GM21528 (cell line): ENCODE measurements around the gene CYSLTR2.
"Not testable (repeated sequence)": the region's sequence is repeated elsewhere in the genome, so short reads cannot be mapped to it uniquely, and the experiment has no call there.

Experiments
- ATAC-seq: cut with Tn5 transposase; IDR thresholded peaks from one replicate; pipeline ENCODE4 v1.9.1; 2021; ENCODE audit warnings: mild to moderate bottlenecking, moderate library complexity; ENCODE audit not compliant: unreplicated experiment, low FRiP score

CYSLTR2 gene

GRCh38 chr13:48644141-48644540, 9.6 kb upstream of the CYSLTR2 start:
- no peak for ATAC-seq

DNA sequence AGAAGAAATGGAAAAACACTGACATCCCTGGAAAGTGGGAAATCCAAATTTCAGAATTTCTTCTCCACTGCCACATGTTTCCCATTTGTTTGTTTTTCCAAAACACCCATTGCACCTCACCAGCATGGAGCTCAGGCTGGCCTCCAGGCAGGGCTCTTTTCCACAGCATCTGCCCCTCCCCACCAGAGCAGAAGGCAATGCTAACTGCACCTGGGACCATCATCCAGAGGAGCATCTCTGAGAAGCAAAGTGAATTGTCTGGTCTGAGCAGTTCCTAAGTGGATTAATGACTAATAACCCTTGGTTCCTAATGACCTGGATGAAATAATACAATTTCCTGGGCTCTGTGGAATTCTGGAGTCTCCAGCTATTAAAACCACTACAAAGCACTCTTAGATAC, 8.8 kb upstream of the CYSLTR2 start:
- ATAC-seq: no peak

DNA sequence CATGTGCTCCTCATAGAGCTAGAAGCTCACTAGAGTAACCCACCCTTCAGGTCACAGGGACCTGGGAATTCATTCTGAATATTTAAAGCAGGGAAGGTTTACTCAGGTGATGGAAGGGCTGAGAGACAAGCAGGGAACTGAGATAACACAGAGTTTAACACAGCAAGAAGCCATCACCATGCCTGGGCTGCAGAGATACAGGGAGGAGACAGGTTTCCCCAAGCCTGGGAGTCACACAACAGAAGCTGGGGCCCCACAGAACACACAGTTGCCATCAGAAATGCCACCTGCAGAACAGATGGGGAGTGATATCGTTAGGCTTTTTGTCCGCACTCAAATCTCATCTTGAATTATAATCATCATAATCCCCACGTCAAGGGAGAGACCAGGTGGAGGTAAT, 7.9 kb upstream of the CYSLTR2 start:
- ATAC-seq: no peak

DNA sequence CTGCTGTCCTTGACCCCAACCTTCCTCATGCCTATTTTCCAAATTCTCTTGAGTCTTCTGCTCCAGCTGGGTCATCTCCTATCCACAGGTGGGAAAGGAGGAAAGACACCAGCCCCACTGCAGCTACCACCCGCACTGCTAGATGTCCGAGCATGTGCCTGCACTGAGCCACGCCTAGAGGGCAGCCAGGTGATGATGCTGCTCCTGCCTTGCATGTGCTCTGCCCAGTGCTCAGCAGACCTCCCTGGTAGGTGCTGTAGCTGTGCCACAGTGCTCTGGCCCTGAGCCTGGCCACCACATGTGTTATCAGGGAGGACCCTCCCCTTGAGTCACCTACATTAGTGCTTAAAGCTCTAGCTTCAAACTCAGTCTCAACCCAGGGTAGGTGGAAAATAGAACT, 6.9 kb upstream of the CYSLTR2 start:
- ATAC-seq: no peak

GRCh38 chr13:48647625-48648024, 6.1 kb upstream of the CYSLTR2 start:
- no peak for ATAC-seq

- ATAC-seq: no peak
These were observed 5.3 kb upstream of the CYSLTR2 start for GRCh38 chr13:48648446-48648845.

GRCh38 chr13:48652851-48653471, 768 bp upstream of the CYSLTR2 start:
- no peak for ATAC-seq

GRCh38 chr13:48654511-48654910, 782 bp downstream of the CYSLTR2 start:
- no peak for ATAC-seq

DNA sequence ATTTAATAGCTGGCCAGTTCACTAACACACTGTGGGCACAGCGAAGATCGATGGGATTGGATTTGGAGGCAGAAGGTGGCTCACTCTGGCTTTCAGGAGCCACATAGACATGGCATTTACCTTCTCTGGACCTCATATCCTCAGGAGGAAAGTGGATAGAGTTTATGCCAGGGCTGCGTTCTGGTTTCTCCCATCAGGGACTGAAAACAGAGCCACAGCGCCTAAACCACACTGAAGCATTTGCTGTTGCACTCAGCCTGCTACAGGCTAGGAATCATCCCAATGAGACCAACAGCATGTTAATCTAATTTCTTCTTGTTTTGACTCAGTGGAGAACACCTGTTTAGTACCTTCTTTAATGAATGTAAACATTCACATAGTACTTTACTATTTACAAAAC, 1.6 kb downstream of the CYSLTR2 start:
- no peak for ATAC-seq

DNA sequence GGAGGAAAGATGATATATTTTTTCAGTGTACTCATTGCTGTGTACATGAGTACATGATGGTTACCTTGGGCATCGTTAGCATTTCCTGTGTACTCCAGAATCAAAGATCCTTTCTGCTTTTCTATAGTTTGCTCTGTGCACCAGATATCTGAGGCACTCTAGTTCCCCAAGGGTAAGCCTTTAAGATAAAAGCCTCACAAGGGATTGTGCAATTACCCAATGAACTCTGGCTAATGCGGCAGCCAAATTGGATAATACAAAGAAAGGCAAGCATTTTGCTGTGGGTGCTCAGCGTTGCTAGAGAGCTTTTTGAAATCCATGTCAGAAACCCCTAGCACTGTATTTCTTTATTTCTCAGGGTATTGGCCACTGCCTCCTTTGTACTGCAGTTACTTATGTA, 2.9 kb downstream of the CYSLTR2 start:
- no peak for ATAC-seq

- ATAC-seq: peak; percentile 62
These were observed 6.8 kb downstream of the CYSLTR2 start for GRCh38 chr13:48660361-48661076.

- no peak for ATAC-seq
These were observed 7.4 kb downstream of the CYSLTR2 start for GRCh38 chr13:48661107-48661506.

GRCh38 chr13:48662226-48662625, 8.5 kb downstream of the CYSLTR2 start:
- ATAC-seq: no peak

DNA sequence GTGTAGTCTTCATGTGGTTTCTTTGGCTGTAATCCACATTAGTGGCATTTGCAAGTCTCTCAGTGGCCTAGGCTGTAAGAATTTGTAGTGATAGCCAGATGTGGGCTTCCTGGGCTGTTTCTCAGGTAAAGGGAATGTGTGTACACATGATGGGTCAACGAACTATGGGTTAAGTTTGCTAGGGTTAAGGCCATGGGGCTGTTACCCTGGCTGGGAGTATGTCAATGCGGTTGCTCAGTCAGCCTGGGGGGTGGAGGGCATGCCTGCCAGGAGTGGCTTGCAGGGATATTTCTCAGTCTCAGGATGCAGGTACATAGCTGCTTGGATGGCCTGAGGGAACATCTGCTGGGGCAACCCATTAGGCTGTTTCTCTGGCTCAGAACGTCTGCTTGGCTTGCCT, 13.4 kb downstream of the CYSLTR2 start:
- ATAC-seq: no peak

DNA sequence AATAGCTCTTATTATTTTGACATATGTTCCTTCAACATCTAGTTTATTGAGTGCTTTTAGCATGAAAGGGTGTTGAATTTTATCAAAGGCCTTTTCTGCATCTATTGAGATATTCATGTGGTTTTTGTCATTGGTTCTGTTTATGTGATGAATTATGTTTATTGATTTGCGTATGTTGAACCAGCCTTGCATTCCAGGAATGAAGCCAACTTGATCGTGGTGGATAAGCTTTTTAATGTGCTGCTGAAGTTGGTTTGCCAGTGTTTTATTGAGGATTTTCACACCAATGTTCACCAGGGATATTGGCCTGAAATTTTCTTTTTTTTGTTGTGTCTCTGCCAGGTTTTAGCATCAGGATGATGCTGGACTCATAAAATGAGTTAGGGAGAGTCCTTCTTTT, 17.7 kb downstream of the CYSLTR2 start:
- not testable (repeated sequence) for ATAC-seq

- ATAC-seq: no peak
These were observed 21.5 kb downstream of the CYSLTR2 start for GRCh38 chr13:48675247-48675646.

- ATAC-seq: no peak
These were observed 24.6 kb downstream of the CYSLTR2 start for GRCh38 chr13:48678316-48678715.

DNA sequence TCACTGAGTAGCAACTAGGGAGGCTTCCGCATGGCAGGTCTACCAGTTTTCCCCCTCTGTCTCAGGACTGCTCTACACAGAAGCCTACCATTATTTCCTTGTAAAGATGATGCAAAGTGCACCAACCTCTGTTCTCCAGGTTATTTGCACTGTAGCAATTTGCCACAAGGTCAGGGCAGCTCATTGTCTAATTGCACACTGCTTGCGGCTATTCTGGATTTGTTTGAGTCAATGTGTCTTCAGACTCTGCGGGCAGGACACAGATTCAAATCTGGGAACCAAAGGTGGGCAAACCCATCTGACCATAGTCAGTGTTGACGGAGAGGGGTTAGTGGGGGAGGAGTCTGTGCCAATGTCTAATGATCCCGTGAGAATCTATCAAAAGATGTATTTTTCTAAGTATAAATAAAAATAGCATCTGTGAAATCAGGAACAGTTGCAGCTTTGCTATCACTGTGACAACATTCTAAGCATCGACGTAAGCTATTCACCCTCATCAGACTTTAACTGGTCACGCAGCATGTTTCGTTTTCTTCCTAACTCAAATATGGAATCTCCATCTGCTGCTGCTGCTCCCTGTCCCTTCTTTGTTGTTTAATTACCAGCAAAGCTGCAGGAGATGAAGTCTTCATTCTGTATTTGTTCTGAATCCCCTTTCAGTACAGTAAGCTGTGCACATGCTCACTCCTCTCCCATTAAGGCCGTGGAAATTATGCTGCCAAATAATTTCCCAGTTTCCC, 26.4 kb downstream of the CYSLTR2 start:
- no peak for ATAC-seq

DNA sequence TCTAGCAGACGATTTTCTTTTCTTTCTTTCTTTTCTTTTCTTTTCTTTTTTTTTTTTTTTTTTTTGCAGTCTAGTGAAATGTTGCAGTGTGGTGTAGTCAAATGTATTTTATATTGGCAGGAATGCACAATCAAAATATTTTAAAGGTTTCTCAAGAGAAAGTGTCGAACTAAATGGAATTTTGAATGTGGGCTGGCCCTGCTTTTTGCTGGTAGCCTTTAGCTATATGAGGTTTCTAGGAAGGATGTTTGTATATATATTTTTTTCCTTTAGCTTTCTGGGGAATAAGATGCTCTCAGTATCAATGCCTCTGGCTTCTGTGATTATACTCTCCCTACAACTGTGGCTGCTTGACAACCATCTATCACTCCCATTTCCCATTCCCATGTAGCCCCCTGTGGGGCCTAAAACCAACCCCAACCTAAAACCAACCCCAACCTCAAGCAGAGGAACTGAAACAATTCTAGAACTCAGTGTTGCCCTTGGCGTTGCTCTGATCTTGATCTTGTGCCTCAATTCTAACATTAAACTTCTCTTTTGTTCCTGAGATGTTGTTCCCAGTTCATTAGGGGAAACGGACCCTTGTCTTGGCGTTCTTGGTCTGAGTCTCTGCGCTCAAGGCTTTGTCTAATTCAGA, 27.1 kb downstream of the CYSLTR2 start:
- ATAC-seq: no peak

- ATAC-seq: no peak
These were observed 28.2 kb downstream of the CYSLTR2 start for GRCh38 chr13:48681905-48682304.

DNA sequence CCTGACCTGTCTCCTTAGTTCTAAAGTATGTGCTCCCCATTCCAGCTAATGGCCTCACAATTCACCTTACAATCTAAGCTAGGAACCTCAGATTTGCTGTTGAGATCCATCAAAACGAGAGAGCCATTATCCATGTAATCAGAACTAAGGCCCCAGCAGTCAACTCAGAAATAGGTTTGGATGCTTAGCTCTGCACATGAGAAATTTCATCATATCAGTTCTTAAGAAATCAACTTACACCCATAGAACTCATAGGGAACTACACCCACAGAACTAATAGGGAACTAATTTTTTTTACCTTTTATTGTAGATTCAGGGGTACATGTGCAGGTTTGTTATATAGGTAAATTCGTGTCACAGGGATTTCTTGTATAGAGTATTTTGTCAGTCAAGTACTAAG, 28.7 kb downstream of the CYSLTR2 start:
- no peak for ATAC-seq
